MM.1S (cell line): Measurements from ENCODE around the gene SNTG2.

ENCODE experiments used
- DNase-seq: peaks from one replicate; pipeline ENCODE4 v3.0.0-alpha.2; 2015
- H2AFZ ChIP-seq: fragments of 300-600 bp; sonication (generic); 2 replicates; pipeline ENCODE4 v1.6.0; 2016; ENCODE audit warnings: antibody characterized with exemption, low read length
- H3F3A ChIP-seq: fragments of 300-600 bp; sonication (generic); 2 replicates; pipeline ENCODE4 v1.6.1; 2016; ENCODE audit warnings: mild to moderate bottlenecking, antibody characterized with exemption, low read length, moderate library complexity, mixed read lengths; ENCODE audit not compliant: insufficient read depth
- H3K27ac ChIP-seq: fragments of 300-600 bp; sonication (generic); 2 replicates; pipeline ENCODE4 v1.5.1; 2016; ENCODE audit warnings: mild to moderate bottlenecking, low read length
- H3K27me3 ChIP-seq: fragments of 300-600 bp; sonication (generic); replicated peaks from 2 replicates; pipeline ENCODE4 v1.6.0; 2016; ENCODE audit warnings: low read length; ENCODE audit not compliant: insufficient read depth
- H3K36me3 ChIP-seq: fragments of 300-600 bp; sonication (generic); replicated peaks from 2 replicates; pipeline ENCODE4 v1.6.1; 2016; ENCODE audit warnings: mild to moderate bottlenecking, low read length, mixed read lengths; ENCODE audit not compliant: insufficient read depth
- H3K4me1 ChIP-seq: fragments of 300-600 bp; sonication (generic); 2 replicates; pipeline ENCODE4 v1.6.1; 2016; ENCODE audit warnings: low read length, mixed read lengths
- H3K4me2 ChIP-seq: fragments of 300-600 bp; sonication (generic); 2 replicates; pipeline ENCODE4 v1.6.0; 2016; ENCODE audit warnings: low read depth, low read length
- H3K4me3 ChIP-seq: fragments of 300-600 bp; sonication (generic); 2 replicates; pipeline ENCODE4 v1.5.1; 2016; ENCODE audit warnings: low read length, mixed read lengths
- H3K79me2 ChIP-seq: fragments of 300-600 bp; sonication (generic); 2 replicates; pipeline ENCODE4 v1.6.1; 2016; ENCODE audit warnings: mixed run types, low read length, mixed read lengths
- H3K9ac ChIP-seq: fragments of 300-600 bp; sonication (generic); 2 replicates; pipeline ENCODE4 v1.6.1; 2016; ENCODE audit warnings: low read length, mixed read lengths
- H3K9me2 ChIP-seq: fragments of 300-600 bp; sonication (generic); replicated peaks from 2 replicates; pipeline ENCODE4 v1.6.1; 2016; ENCODE audit warnings: mild to moderate bottlenecking, low read length, mixed read lengths; ENCODE audit not compliant: insufficient read depth
- H3K9me3 ChIP-seq: fragments of 300-600 bp; sonication (generic); replicated peaks from 2 replicates; pipeline ENCODE4 v1.6.1; 2016; ENCODE audit warnings: mild to moderate bottlenecking, low read length, mixed read lengths; ENCODE audit not compliant: insufficient read depth
- H4K20me1 ChIP-seq: fragments of 300-600 bp; sonication (generic); 2 replicates; pipeline ENCODE4 v1.6.1; 2016; ENCODE audit warnings: mild to moderate bottlenecking, low read length, moderate library complexity, mixed read lengths; ENCODE audit not compliant: insufficient read depth
- EZH2 ChIP-seq: fragments of 300-600 bp; sonication (generic); optimal IDR thresholded peaks from 2 replicates; pipeline ENCODE3; 2017; ENCODE audit warnings: low read depth, mild to moderate bottlenecking, antibody characterized with exemption, low read length, mixed read lengths
- EZH2phosphoT487 ChIP-seq: fragments of 300-600 bp; sonication (generic); IDR thresholded peaks from 2 replicates; pipeline ENCODE4 v1.6.1; 2018; ENCODE audit warnings: antibody characterized with exemption, low read length
- TF ChIP-seq, protein P1 (sequence below): fragments of 300-600 bp; sonication (generic); IDR thresholded peaks from 2 replicates; pipeline ENCODE4 v1.5.1; 2016; ENCODE audit warnings: antibody characterized with exemption, low read length, mixed read lengths

Gene SNTG2

DNA sequence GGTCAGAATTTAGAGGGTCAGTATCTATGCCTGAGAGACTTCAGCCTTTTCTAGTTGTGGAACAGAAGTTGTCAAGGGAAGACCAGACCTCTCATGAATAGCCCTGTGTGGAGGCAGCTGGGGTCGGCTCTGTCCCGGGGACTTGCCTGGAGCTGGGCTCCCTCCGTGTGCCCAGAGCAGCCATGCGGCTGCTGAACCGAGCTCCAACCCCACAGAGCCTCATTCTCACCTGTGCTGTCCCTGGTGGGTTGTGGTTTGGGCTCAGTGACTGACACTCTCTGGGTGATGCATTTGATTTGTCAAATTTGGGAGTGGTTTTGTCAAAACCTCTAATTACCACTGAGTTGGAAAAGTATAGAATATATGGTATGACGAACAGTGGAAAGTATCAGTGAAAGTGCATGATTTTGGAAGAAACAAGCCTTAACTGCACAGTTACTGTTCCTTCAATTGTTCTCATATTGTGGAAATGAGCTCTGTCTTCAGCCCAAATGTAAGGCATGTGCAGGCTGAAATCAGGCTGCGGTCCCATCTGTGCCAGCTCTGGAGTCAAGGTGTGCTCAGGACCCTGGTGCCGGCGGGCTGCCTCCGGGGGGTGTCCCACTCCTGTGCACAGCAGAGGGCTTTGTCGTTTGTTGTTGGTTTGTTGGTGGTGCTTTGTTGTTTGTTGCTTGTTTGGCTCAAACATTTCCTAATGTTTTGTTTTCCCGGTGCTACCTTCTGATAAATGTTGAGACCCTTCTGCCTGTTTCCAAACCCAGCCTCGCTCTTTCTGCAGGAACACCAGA, 200.3 kb downstream of the SNTG2 start:
- Histone ChIP-seq H4K20me1 (no peaks in the 10 kb centered on the region), H3K9me3 (no peaks in the 10 kb centered on the region), H3K79me2 (no peaks in the 10 kb centered on the region), H2AFZ (no peak overlapping the region), H3K27me3 (no peaks in the 10 kb centered on the region), H3K4me3 (no peak overlapping the region), H3F3A (no peaks in the 10 kb centered on the region), H3K27ac (no peak overlapping the region), H3K9me2 (no peaks in the 10 kb centered on the region), H3K9ac (no peak overlapping the region), H3K4me1 (no peaks in the 10 kb centered on the region), H3K4me2 (no peak overlapping the region), H3K36me3 (no peaks in the 10 kb centered on the region)
- DNase-seq: no peak
- TF ChIP-seq EZH2phosphoT487: no peak
- TF ChIP-seq EZH2: no peak
- TF ChIP-seq, protein P1, sequence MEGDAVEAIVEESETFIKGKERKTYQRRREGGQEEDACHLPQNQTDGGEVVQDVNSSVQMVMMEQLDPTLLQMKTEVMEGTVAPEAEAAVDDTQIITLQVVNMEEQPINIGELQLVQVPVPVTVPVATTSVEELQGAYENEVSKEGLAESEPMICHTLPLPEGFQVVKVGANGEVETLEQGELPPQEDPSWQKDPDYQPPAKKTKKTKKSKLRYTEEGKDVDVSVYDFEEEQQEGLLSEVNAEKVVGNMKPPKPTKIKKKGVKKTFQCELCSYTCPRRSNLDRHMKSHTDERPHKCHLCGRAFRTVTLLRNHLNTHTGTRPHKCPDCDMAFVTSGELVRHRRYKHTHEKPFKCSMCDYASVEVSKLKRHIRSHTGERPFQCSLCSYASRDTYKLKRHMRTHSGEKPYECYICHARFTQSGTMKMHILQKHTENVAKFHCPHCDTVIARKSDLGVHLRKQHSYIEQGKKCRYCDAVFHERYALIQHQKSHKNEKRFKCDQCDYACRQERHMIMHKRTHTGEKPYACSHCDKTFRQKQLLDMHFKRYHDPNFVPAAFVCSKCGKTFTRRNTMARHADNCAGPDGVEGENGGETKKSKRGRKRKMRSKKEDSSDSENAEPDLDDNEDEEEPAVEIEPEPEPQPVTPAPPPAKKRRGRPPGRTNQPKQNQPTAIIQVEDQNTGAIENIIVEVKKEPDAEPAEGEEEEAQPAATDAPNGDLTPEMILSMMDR: no peak

DNA sequence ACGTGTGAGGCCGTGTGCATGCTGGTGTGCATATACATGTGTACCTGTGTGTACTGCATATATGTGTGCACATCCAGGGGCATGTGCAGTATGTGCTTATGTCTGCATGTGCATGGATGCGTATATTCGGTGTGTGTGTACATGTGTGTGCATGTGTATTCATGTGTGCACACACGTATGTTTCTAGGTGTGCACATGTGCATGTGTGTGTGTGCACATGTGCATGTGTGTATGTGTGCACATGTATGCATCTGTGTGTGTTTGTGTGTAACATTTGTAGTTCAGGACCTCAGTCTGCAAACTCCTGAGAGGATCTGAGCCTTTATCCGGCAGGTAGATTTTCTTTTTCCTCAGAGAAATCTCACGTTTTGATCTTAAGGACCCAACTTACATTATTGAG, 201.7 kb downstream of the SNTG2 start:
- H3K27me3 ChIP-seq: no peaks in the 10 kb centered on the region
- H3K4me2 ChIP-seq: no peak overlapping the region
- H3K36me3 ChIP-seq: no peaks in the 10 kb centered on the region

DNA sequence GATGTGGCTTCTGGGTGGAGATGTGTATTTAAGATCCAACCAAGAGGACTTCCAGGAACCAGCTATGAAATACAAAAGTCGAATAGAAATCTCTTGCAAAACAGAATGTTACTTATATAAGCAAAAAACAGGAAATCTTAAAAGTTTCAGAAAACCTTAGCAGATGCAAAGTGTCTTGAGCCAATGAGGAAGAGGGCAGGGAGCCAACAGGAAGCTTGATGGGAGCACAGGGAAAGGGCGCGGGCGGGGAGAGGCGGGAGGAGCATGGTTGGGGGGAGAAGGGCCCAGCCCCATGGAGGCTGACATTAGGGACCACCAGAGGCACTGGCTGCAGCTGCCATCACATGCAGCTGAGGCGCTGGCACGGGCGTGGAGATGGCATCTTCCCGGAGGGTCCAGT, 203.3 kb downstream of the SNTG2 start:
- Histone ChIP-seq H3K79me2 (no peaks in the 10 kb centered on the region), H3K4me1 (no peaks in the 10 kb centered on the region), H3K4me3 (no peak overlapping the region), H3K9me3 (no peaks in the 10 kb centered on the region), H3K4me2 (no peak overlapping the region), H3F3A (no peaks in the 10 kb centered on the region), H3K9ac (no peak overlapping the region), H3K27me3 (no peaks in the 10 kb centered on the region), H3K27ac (no peak overlapping the region), H2AFZ (no peak overlapping the region), H3K9me2 (no peaks in the 10 kb centered on the region), H4K20me1 (no peaks in the 10 kb centered on the region), H3K36me3 (no peaks in the 10 kb centered on the region)
- TF ChIP-seq EZH2phosphoT487 (no peak), EZH2 (no peak)
- TF ChIP-seq, protein P1: no peak
- no peak for DNase-seq

More for the DNA sequence above, 201.7 kb downstream of the SNTG2 start:
- no peaks in the 10 kb centered on the region for H3K79me2 ChIP-seq
- H3K9me2 ChIP-seq: no peaks in the 10 kb centered on the region
- no peaks in the 10 kb centered on the region for H3K9me3 ChIP-seq
- H3K4me3 ChIP-seq: no peak overlapping the region
- no peak overlapping the region for H2AFZ ChIP-seq
- no peak overlapping the region for H3K9ac ChIP-seq
- no peak for DNase-seq
- H3K27ac ChIP-seq: no peak overlapping the region
- no peaks in the 10 kb centered on the region for H3F3A ChIP-seq
- H4K20me1 ChIP-seq: no peaks in the 10 kb centered on the region
- TF ChIP-seq EZH2 (no peak), EZH2phosphoT487 (no peak)
- TF ChIP-seq, protein P1: no peak
- no peaks in the 10 kb centered on the region for H3K4me1 ChIP-seq
